ENCODE results near the gene BRINP3. TPM values are rescaled to one million over a fixed set of nuclear protein-coding genes. Genes with fewer than 3 reads are reported as not detected.

BRINP3 gene
- total RNA-seq, 3 donors from 2014 or later (not counting 1 experiment from before 2014, with no cell fraction given) = not detected

DNA sequence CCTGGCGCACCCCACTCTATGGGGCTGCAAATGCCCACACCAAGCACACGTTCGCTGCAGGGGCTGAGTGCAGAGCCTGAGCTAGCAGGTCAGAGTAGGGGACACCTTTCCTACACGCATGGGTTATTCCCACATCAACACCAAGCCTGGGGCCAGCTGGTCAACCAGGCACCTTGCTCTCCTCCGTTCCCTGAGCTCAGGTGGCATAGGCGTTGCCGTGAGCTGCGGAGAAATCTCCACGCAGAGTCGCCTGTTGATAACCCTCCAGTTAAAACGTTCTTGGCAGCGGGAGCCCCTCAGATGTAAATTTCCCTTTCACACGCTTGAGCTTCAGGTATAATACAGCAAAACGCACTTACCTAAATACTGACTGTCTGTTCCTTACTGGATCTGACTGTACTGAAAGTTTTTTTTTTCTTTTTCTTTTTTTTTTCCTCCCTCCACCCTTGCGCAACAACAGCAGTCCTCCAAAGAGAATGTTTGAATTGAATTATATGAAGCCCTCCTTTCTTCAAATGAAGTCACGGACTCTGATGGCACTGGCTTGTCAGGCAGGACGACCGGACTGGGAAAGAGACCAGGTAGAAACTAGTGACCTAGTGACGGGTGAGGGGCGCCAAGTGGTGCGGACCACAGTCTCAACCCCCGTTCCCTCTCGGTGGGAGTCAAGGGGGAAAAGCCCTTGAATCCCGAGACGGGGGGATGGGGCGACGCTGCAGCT lies 2.1 kb downstream of the BRINP3 start:
- Histone ChIP-seq H3K4me1 (ENCODE audit: control insufficient read depth, insufficient read depth, low read length) (no peaks in the 10 kb centered on the region), H3K9me3 (ENCODE audit: control insufficient read depth, insufficient read depth, low read length) (peaks cover 10% of the 10 kb centered on the region), H3K4me3 (ENCODE audit: low read length) (no peak overlapping the region), H3K36me3 (ENCODE audit: control insufficient read depth, insufficient read depth, low read length) (no peaks in the 10 kb centered on the region), H3K27me3 (ENCODE audit: control insufficient read depth, insufficient read depth, low read length) (no peaks in the 10 kb centered on the region), H3K27ac (ENCODE audit: low read length) (no peak overlapping the region)
- DNase-seq (no peak), ATAC-seq (no peak)
- H3K4me1 Mint-ChIP-seq = no peaks in the 10 kb centered on the region
- H3K9me3 Mint-ChIP-seq = peaks cover 4 to 14% of the 10 kb centered on the region in 2 donors
- H3K27ac Mint-ChIP-seq = no peak overlapping the region
- H3K27me3 Mint-ChIP-seq (ENCODE audit: low read depth in 2 of 2) = peaks cover 0 to 5% of the 10 kb centered on the region in 2 donors
- H3K36me3 Mint-ChIP-seq = no peaks in the 10 kb centered on the region
- intact Hi-C loops (cut with micrococcal nuclease) = no loop called here
- no peak overlapping the region for H3K4me3 Mint-ChIP-seq
- WGBS (ENCODE audit: insufficient coverage) = 3% methylated on average over 26 of the region's 27 CpGs
- no peak for TF ChIP-seq CTCF (IDR thresholded peaks at IDR 0.05)

- Histone ChIP-seq H3K36me3 (ENCODE audit: control insufficient read depth, insufficient read depth, low read length) (no peaks in the 10 kb centered on the region), H3K9me3 (ENCODE audit: control insufficient read depth, insufficient read depth, low read length) (peaks cover 10% of the 10 kb centered on the region), H3K27me3 (ENCODE audit: control insufficient read depth, insufficient read depth, low read length) (no peaks in the 10 kb centered on the region), H3K4me1 (ENCODE audit: control insufficient read depth, insufficient read depth, low read length) (no peaks in the 10 kb centered on the region), H3K4me3 (ENCODE audit: low read length) (no peak overlapping the region), H3K27ac (ENCODE audit: low read length) (no peak overlapping the region)
- DNase-seq (no peak), ATAC-seq (no peak)
- Mint-ChIP-seq H3K4me3 (no peak overlapping the region), H3K27me3 (ENCODE audit: low read depth in 2 of 2) (peaks cover 0 to 5% of the 10 kb centered on the region in 2 donors), H3K27ac (no peak overlapping the region), H3K36me3 (no peaks in the 10 kb centered on the region), H3K4me1 (no peaks in the 10 kb centered on the region), H3K9me3 (peaks cover 4 to 14% of the 10 kb centered on the region in 2 donors)
- intact Hi-C loops (cut with micrococcal nuclease) = no loop called here
- TF ChIP-seq CTCF (IDR thresholded peaks at IDR 0.05) = no peak
- 26% methylated on average over 8 of the region's 13 CpGs for WGBS (ENCODE audit: insufficient coverage)
Measured at GRCh38 chr1:190474650-190475211, 2.9 kb downstream of the BRINP3 start.

DNA sequence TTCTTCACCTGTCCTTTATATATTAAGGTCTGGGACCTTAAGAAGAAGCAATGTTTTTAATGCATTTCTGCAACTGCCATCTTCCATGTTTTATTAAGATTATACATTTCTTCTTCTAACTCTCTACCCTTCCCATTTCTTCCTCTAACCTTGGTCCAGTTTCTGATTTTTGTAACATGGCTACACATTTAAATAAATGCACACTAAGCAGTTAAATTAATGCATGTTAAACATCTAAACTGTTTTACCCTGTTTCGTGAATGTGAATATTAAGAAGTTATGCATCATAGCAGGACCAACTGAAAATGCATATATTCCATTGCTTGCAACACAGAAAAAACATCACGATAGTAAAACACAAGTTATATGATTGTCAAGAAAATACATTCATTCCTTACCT lies 3.7 kb downstream of the BRINP3 start:
- no peaks in the 10 kb centered on the region for H3K4me1 Mint-ChIP-seq
- H3K27me3 ChIP-seq (ENCODE audit: control insufficient read depth, insufficient read depth, low read length) = no peaks in the 10 kb centered on the region
- intact Hi-C loops (cut with micrococcal nuclease) = no loop called here
- H3K9me3 ChIP-seq (ENCODE audit: control insufficient read depth, insufficient read depth, low read length) = peaks cover 10% of the 10 kb centered on the region
- 50% methylated on average over 1 of the region's 2 CpGs for WGBS (ENCODE audit: insufficient coverage)
- DNase-seq (no peak), ATAC-seq (no peak)
- H3K4me3 Mint-ChIP-seq = no peak overlapping the region
- no peaks in the 10 kb centered on the region for H3K36me3 ChIP-seq (ENCODE audit: control insufficient read depth, insufficient read depth, low read length)
- H3K4me1 ChIP-seq (ENCODE audit: control insufficient read depth, insufficient read depth, low read length) = no peaks in the 10 kb centered on the region
- peaks cover 4 to 14% of the 10 kb centered on the region in 2 donors for H3K9me3 Mint-ChIP-seq
- no peak for TF ChIP-seq CTCF (IDR thresholded peaks at IDR 0.05)
- H3K27me3 Mint-ChIP-seq (ENCODE audit: low read depth in 2 of 2) = peaks cover 0 to 5% of the 10 kb centered on the region in 2 donors
- H3K4me3 ChIP-seq (ENCODE audit: low read length) = no peak overlapping the region
- no peak overlapping the region for H3K27ac ChIP-seq (ENCODE audit: low read length)
- H3K27ac Mint-ChIP-seq = no peak overlapping the region
- H3K36me3 Mint-ChIP-seq = no peaks in the 10 kb centered on the region

Measured in natural killer cell (primary cell).